Endothelial cell of umbilical vein (primary cell): Measurements from ENCODE around the gene STXBP5L. TPM values are rescaled to one million over a fixed set of nuclear protein-coding genes. Genes with fewer than 3 reads are reported as not detected.

Source experiments
- BruUV-seq: library from RNA; stranded (reverse); fragments of 400-500 nt; replicated peaks from 2 replicates; lab custom pipeline; 2021; lab: Mats Ljungman, UMichigan
- CTCF ChIA-PET: fragments of 300-600, 350-600 bp; sonication (Branson Sonifier 250); formaldehyde crosslinking; loops from one replicate; lab custom pipeline; 2021; ENCODE audit warnings: antibody characterized with exemption, inconsistent platforms; lab: Charles Lee
- POLR2A ChIA-PET: fragments of 300-600, 350-600 bp; sonication (Branson Sonifier 250); formaldehyde crosslinking; loops from one replicate; lab custom pipeline; 2021; ENCODE audit warnings: antibody characterized with exemption, inconsistent platforms; lab: Charles Lee
- DNase-seq: peaks from one replicate; pipeline ENCODE4 v3.0.0-alpha.2; 2011; ENCODE audit warnings: low read depth, low spot score
- FAIRE-seq: peaks from 2 replicates; lab custom pipeline; 2011; peaks lifted over from hg19 to GRCh38; lab: Jason Lieb, UNC
- H2AFZ ChIP-seq: 2 replicates; pipeline ENCODE4 v1.6.0; 2012; ENCODE audit warnings: low read depth, low read length, control low read depth, inconsistent platforms
- H3K27ac ChIP-seq: 2 replicates; pipeline ENCODE4 v1.5.1; 2011; ENCODE audit warnings: low read depth, mild to moderate bottlenecking, control low read depth, low read length, moderate library complexity; ENCODE audit not compliant: insufficient read depth
- H3K27me3 ChIP-seq, 2 experiments: 2 replicates each; pipeline versions ENCODE4 v1.6.0 to v1.6.1; 2011; ENCODE audit warnings: low read length in 2 of 2, mixed read lengths in 1 of 2; ENCODE audit not compliant: control insufficient read depth in 2 of 2, insufficient read depth in 2 of 2
- H3K36me3 ChIP-seq, 2 experiments: 2 replicates in 1 of 2; 3 replicates in 1 of 2; pipeline ENCODE4 v1.5.1; 2011; ENCODE audit warnings: low read length in 2 of 2, mild to moderate bottlenecking in 1 of 2, moderate library complexity in 1 of 2; ENCODE audit not compliant: control insufficient read depth in 2 of 2, insufficient read depth in 2 of 2; ENCODE audit errors: extremely low read depth in 1 of 2
- H3K4me1 ChIP-seq: 3 replicates; pipeline ENCODE4 v1.5.1; 2011; ENCODE audit warnings: mild to moderate bottlenecking, low read length; ENCODE audit not compliant: control insufficient read depth, insufficient read depth; ENCODE audit errors: extremely low read depth
- H3K4me2 ChIP-seq: 2 replicates; pipeline ENCODE4 v1.6.1; 2011; ENCODE audit warnings: low read length, control low read depth, mixed read lengths; ENCODE audit not compliant: insufficient read depth
- H3K4me3 ChIP-seq, 3 experiments: fragments of 200-600 bp in 1 of 3; sonication (generic), shearing (Covaris generic) in 1 of 3; replicated peaks in 1 of 3; 2 replicates each; pipeline ENCODE4 v1.5.1; 2011 to 2016; ENCODE audit warnings: control low read depth in 3 of 3, low read length in 3 of 3, mild to moderate bottlenecking in 2 of 3, inconsistent platforms in 1 of 3, low read depth in 1 of 3, moderate library complexity in 1 of 3; ENCODE audit not compliant: insufficient read depth in 1 of 3
- H3K79me2 ChIP-seq: 2 replicates; pipeline ENCODE4 v1.6.0; 2012; ENCODE audit warnings: low read length, inconsistent platforms; ENCODE audit not compliant: control insufficient read depth, insufficient read depth
- H3K9ac ChIP-seq: replicated peaks from 2 replicates; pipeline ENCODE3; 2011; ENCODE audit warnings: low read length, control low read depth; ENCODE audit not compliant: insufficient read depth; ENCODE audit errors: extremely low read depth
- H3K9me1 ChIP-seq: replicated peaks from 3 replicates; pipeline ENCODE4 v1.6.0; 2011; ENCODE audit warnings: mild to moderate bottlenecking, low read length; ENCODE audit not compliant: control insufficient read depth, insufficient read depth; ENCODE audit errors: extremely low read depth
- H3K9me3 ChIP-seq: replicated peaks from 2 replicates; pipeline ENCODE4 v1.5.1; 2012; ENCODE audit warnings: low read length, inconsistent platforms; ENCODE audit not compliant: control insufficient read depth, insufficient read depth
- H4K20me1 ChIP-seq: replicated peaks from 2 replicates; pipeline ENCODE3; 2011; ENCODE audit warnings: mild to moderate bottlenecking, low read length; ENCODE audit not compliant: control insufficient read depth, insufficient read depth; ENCODE audit errors: extremely low read depth
- EZH2 ChIP-seq: IDR thresholded peaks from 2 replicates; pipeline ENCODE4 v1.6.1; 2012; ENCODE audit warnings: borderline replicate concordance, low read depth, mild to moderate bottlenecking, moderate library complexity, low read length, inconsistent platforms; ENCODE audit not compliant: severe bottlenecking
- FOS ChIP-seq: IDR thresholded peaks from 2 replicates; pipeline ENCODE4 v1.6.1; 2011; ENCODE audit warnings: mild to moderate bottlenecking, low read length, moderate library complexity, borderline replicate concordance; ENCODE audit not compliant: insufficient read depth
- GATA2 ChIP-seq: IDR thresholded peaks from 2 replicates; pipeline ENCODE4 v1.7.0; 2011; ENCODE audit warnings: low read depth, mild to moderate bottlenecking, moderate library complexity, mixed read lengths, low read length; ENCODE audit not compliant: insufficient read length, insufficient read depth
- JUN ChIP-seq: IDR thresholded peaks from 2 replicates; pipeline ENCODE4 v1.6.1; 2011; ENCODE audit warnings: borderline replicate concordance, low read depth; ENCODE audit not compliant: insufficient read length, insufficient read depth
- MYC ChIP-seq: IDR thresholded peaks from one replicate; pipeline ENCODE4 v1.6.1; 2011; ENCODE audit warnings: mild to moderate bottlenecking, low read depth, low read length
- POLR2A ChIP-seq: IDR thresholded peaks from 2 replicates; pipeline ENCODE4 v1.6.1; 2012; ENCODE audit warnings: low read depth, mild to moderate bottlenecking, control low read depth, low read length
- POLR2AphosphoS5 ChIP-seq: IDR thresholded peaks from 2 replicates; pipeline ENCODE4 v1.6.1; 2012; ENCODE audit warnings: low read depth, mild to moderate bottlenecking, control low read depth, low read length, moderate library complexity; ENCODE audit not compliant: insufficient read depth
- dilution Hi-C: fragments of 300-500 bp; cut with MboI; formaldehyde crosslinking; loops from one replicate; pipeline ENCODE4 v1.15.0; 2019; ENCODE audit warnings: low sequenced_read_pairs; ENCODE audit not compliant: extremely low pct_ligation_motif_present
- intact Hi-C: fragments of 100-400 bp; cut with micrococcal nuclease; formaldehyde crosslinking; loops from one replicate; pipeline ENCODE4 v1.10.0; 2022
- polyA plus RNA-seq, 4 experiments: library from polyadenylated mRNA; depleted of rRNA in 3 of 4; stranded (reverse) in 3 of 4; unstranded in 1 of 4; fragments of >200 nt; gene quantifications; 2 replicates each; pipeline versions ENCODE4 v1.2.1 to v1.2.3, GENCODE V29; 2011 to 2012; ENCODE audit warnings: missing spikeins in 1 of 4
- total RNA-seq: library from RNA; stranded (reverse); gene quantifications from 2 replicates; pipeline ENCODE4 v1.2.3, GENCODE V29; 2021
- TF ChIP-seq, protein P1 (sequence below), 2 donors: IDR thresholded peaks; 1 replicate in 1 of 2; 2 replicates in 1 of 2; pipeline ENCODE4 v1.5.1; 2011; ENCODE audit warnings: low read length in 2 of 2, mild to moderate bottlenecking in 2 of 2, moderate library complexity in 2 of 2, control low read depth in 1 of 2, inconsistent platforms in 1 of 2, low read depth in 1 of 2; ENCODE audit not compliant: insufficient read depth in 1 of 2; ENCODE audit errors: extremely low read depth in 1 of 2
- TF ChIP-seq, protein P2 (sequence below): IDR thresholded peaks from 2 replicates; pipeline ENCODE4 v1.6.1; 2011; ENCODE audit not compliant: insufficient read depth, insufficient read length

STXBP5L gene
- total and polyA plus RNA-seq, 2 donors (not counting 3 experiments of a cell fraction or from before 2014, with no cell fraction given) = not detected

DNA sequence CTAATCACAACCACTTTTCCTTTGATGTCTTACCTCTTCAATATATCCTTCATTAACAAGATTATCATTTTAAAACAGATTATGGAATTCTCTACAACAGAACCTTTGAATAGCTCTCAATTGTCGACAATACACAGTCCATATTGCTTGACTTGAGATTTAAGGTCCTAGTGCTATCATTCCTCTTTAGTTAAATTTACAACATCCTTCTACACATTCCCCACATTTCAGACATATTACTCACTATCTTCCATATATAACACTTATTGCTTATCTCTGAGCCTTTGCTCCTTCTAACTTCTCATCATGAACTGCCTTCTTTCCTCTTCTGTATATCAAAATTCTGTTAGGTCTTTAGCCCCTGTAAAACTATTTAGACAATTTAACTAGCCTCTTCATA, 247.0 kb downstream of the STXBP5L start:
- FAIRE-seq (no peak), DNase-seq (peak; percentile 30)
- Histone ChIP-seq H3K4me2 (no peak overlapping the region), H3K79me2 (no peaks in the 10 kb centered on the region), H3K9me3 (no peaks in the 10 kb centered on the region), H3K9ac (no peak overlapping the region), H4K20me1 (no peaks in the 10 kb centered on the region), H3K27ac (no peak overlapping the region), H3K4me1 (no peaks in the 10 kb centered on the region), H3K27me3 (no peaks in the 10 kb centered on the region), H3K9me1 (no peaks in the 10 kb centered on the region), H2AFZ (no peak overlapping the region), H3K4me3 (no peak overlapping the region), H3K36me3 (no peaks in the 10 kb centered on the region)
- TF ChIP-seq GATA2 = no peak
- peak; percentile 6 for TF ChIP-seq FOS
- POLR2A ChIA-PET = no interaction called here
- dilution Hi-C loops (no loop called here), intact Hi-C loops (no loop called here)
- no TSS peak for BruUV-seq
- CTCF ChIA-PET = no interaction called here

DNA sequence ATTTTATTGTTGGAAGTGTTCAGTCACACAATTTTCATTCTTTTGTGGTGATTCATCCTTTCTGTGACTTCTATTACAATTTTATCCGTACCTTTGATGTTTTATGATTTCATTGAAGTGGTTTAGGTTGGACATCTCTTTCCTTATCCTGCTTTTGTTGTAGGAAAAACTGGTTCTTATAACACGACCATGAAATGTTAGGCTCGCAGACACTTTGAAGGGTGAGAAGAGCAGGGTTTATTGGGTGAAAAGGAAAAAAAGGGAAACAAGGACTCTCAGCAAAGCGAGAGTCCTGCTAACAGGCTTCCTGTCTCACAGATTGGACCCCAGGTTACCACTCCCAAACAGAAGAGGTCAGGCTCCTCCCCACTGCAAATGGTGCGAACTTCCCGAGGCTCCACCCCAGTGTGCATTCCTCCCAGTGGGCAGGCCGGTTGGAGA, 257.4 kb downstream of the STXBP5L start:
- no peak overlapping the region for H3K27ac ChIP-seq
- H3K79me2 ChIP-seq = no peaks in the 10 kb centered on the region
- ChIA-PET POLR2A (no interaction called here), CTCF (no interaction called here)
- H3K9ac ChIP-seq = no peak overlapping the region
- no peak for FAIRE-seq
- dilution Hi-C loops (no loop called here), intact Hi-C loops (no loop called here)
- no peak overlapping the region for H3K4me2 ChIP-seq
- no peaks in the 10 kb centered on the region for H3K9me1 ChIP-seq
- no peak overlapping the region for H3K4me3 ChIP-seq
- no peaks in the 10 kb centered on the region for H3K4me1 ChIP-seq
- no peak overlapping the region for H2AFZ ChIP-seq
- TF ChIP-seq POLR2A (no peak), GATA2 (no peak), JUN (no peak), POLR2AphosphoS5 (no peak), EZH2 (no peak), FOS (no peak), MYC (no peak)
- TF ChIP-seq, protein P1, sequence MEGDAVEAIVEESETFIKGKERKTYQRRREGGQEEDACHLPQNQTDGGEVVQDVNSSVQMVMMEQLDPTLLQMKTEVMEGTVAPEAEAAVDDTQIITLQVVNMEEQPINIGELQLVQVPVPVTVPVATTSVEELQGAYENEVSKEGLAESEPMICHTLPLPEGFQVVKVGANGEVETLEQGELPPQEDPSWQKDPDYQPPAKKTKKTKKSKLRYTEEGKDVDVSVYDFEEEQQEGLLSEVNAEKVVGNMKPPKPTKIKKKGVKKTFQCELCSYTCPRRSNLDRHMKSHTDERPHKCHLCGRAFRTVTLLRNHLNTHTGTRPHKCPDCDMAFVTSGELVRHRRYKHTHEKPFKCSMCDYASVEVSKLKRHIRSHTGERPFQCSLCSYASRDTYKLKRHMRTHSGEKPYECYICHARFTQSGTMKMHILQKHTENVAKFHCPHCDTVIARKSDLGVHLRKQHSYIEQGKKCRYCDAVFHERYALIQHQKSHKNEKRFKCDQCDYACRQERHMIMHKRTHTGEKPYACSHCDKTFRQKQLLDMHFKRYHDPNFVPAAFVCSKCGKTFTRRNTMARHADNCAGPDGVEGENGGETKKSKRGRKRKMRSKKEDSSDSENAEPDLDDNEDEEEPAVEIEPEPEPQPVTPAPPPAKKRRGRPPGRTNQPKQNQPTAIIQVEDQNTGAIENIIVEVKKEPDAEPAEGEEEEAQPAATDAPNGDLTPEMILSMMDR (IDR thresholded peaks at IDR 0.05; ENCODE audit: extremely low read depth in 1 of 2, insufficient read depth in 1 of 2, low read depth in 1 of 2, low read length in 2 of 2) = no peak
- TF ChIP-seq, protein P2, sequence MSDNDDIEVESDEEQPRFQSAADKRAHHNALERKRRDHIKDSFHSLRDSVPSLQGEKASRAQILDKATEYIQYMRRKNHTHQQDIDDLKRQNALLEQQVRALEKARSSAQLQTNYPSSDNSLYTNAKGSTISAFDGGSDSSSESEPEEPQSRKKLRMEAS = no peak
- H3K36me3 ChIP-seq = no peaks in the 10 kb centered on the region
- no peaks in the 10 kb centered on the region for H4K20me1 ChIP-seq
- no peaks in the 10 kb centered on the region for H3K27me3 ChIP-seq
- H3K9me3 ChIP-seq = no peaks in the 10 kb centered on the region
- no peak for DNase-seq
- no TSS peak for BruUV-seq
